Measurements from ENCODE around the gene CDX1. TPM values are rescaled to one million over a fixed set of nuclear protein-coding genes. Genes with fewer than 3 reads are reported as not detected.

The CDX1 gene
- total RNA-seq, 1 donor from 2014 or later: 0.43 TPM

DNA sequence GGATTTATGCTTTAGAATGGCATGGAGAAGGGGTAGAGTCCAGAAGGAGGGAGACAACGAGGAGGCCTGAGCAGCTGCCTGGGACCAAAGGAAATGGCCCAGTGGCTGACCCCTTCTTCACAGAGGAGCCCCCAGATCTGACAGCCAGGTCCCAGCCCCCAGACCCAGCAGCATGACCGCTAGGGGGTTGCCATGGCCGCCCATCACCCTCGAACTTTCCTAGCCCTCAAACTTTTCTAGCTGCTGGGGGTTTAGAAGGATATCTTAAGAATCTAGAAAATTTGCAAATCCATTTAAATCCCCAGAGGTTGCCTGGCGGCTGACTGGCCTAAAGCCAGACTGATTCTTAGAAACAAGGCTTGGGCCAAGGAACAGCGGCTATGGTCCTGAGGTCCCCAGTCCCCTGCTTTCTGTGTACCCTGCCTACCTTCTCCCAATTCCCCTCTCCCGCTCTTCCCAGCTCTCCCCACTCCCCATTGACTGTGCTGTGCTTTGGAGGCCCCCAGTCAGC is 11.9 kb upstream of the CDX1 start:
- Mint-ChIP-seq H3K4me1 (ENCODE audit: low read depth) (peaks cover 3% of the 10 kb centered on the region), H3K27ac (no peak overlapping the region), H3K4me3 (ENCODE audit: low read depth) (no peak overlapping the region), H3K36me3 (ENCODE audit: insufficient read depth) (no peaks in the 10 kb centered on the region), H3K27me3 (peaks cover 33% of the 10 kb centered on the region), H3K9me3 (ENCODE audit: low read depth) (no peaks in the 10 kb centered on the region)
- DNase-seq (ENCODE audit: low spot score, unreplicated experiment): no peak
- TF ChIP-seq, protein P1, sequence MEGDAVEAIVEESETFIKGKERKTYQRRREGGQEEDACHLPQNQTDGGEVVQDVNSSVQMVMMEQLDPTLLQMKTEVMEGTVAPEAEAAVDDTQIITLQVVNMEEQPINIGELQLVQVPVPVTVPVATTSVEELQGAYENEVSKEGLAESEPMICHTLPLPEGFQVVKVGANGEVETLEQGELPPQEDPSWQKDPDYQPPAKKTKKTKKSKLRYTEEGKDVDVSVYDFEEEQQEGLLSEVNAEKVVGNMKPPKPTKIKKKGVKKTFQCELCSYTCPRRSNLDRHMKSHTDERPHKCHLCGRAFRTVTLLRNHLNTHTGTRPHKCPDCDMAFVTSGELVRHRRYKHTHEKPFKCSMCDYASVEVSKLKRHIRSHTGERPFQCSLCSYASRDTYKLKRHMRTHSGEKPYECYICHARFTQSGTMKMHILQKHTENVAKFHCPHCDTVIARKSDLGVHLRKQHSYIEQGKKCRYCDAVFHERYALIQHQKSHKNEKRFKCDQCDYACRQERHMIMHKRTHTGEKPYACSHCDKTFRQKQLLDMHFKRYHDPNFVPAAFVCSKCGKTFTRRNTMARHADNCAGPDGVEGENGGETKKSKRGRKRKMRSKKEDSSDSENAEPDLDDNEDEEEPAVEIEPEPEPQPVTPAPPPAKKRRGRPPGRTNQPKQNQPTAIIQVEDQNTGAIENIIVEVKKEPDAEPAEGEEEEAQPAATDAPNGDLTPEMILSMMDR (IDR thresholded peaks at IDR 0.05; ENCODE audit: unreplicated experiment): no peak

DNA sequence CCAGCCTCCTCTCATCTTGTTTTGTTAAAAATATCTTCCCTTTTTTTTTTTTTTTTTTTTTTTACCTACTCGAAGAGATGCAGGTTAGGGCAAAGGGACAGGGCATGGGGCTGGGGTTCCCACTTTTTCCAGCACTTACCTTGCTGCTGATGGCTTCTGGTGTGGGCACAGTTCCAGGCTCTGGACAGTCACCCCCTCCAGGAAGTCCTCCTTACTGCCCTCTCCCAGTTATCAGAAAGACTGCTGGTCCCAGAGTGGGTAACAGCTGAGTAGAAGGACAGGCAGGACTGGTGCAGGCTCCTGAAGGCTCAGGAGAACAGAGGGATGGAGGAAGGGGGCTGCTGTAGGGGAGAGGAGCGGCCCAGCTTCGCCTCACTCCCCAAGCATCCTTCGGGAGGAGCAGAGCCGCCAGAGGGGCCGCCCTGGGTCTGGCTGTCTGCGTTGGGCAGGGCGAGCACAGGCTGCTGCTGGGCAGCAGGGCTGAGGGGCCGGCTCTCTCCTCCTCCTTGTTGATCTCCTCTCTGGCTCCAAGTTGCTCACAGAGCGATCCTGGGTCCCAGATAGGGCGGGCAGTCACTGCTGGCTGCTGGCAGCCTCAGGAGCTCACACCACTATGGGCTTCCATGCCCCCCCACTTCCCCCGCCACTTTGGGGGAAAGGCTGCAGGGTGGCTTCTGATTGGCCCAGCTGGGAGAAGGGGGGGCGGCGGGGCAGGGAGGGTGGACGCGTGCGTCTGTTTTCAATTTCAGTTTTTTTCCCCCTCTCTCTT is 11.1 kb upstream of the CDX1 start, which contains the start of gene PDGFRB:
TSS of gene PDGFRB (minus strand) at position 588 of the 769 bp plus-strand sequence. CDS start 18,798 bp downstream, outside the sequence.
- H3K36me3 Mint-ChIP-seq (ENCODE audit: insufficient read depth): no peaks in the 10 kb centered on the region
- TF ChIP-seq, protein P1 (IDR thresholded peaks at IDR 0.05; ENCODE audit: unreplicated experiment): no peak
- H3K9me3 Mint-ChIP-seq (ENCODE audit: low read depth): no peaks in the 10 kb centered on the region
- no peak for DNase-seq (ENCODE audit: low spot score, unreplicated experiment)
- peaks cover 3% of the 10 kb centered on the region for H3K4me1 Mint-ChIP-seq (ENCODE audit: low read depth)
- H3K27ac Mint-ChIP-seq: no peak within 1 kb of the TSS
- H3K4me3 Mint-ChIP-seq (ENCODE audit: low read depth): no peak within 1 kb of the TSS
- peaks cover 33% of the 10 kb centered on the region for H3K27me3 Mint-ChIP-seq

DNA sequence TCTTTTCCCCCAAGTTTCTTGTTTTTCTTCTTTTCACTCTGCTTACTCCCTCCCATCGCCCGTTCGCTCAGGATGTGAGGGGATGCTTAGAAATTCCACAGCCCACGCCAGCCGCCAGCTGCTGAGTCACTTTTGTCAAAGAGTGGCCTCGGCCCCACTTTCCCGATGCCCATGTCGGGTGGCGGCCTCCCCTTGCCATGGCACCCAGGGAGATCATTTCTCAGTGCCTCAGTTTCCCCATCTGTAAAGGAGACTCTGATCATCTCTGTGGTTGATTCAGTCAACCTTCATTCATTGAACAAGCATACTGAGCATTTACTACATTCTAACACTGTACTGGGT is 10.6 kb upstream of the CDX1 start:
- H3K4me1 Mint-ChIP-seq (ENCODE audit: low read depth): peaks cover 5% of the 10 kb centered on the region
- no peak overlapping the region for H3K27ac Mint-ChIP-seq
- TF ChIP-seq, protein P1 (IDR thresholded peaks at IDR 0.05; ENCODE audit: unreplicated experiment): no peak
- H3K27me3 Mint-ChIP-seq: peaks cover 35% of the 10 kb centered on the region
- no peaks in the 10 kb centered on the region for H3K36me3 Mint-ChIP-seq (ENCODE audit: insufficient read depth)
- H3K9me3 Mint-ChIP-seq (ENCODE audit: low read depth): no peaks in the 10 kb centered on the region
- no peak overlapping the region for H3K4me3 Mint-ChIP-seq (ENCODE audit: low read depth)
- no peak for DNase-seq (ENCODE audit: low spot score, unreplicated experiment)

DNA sequence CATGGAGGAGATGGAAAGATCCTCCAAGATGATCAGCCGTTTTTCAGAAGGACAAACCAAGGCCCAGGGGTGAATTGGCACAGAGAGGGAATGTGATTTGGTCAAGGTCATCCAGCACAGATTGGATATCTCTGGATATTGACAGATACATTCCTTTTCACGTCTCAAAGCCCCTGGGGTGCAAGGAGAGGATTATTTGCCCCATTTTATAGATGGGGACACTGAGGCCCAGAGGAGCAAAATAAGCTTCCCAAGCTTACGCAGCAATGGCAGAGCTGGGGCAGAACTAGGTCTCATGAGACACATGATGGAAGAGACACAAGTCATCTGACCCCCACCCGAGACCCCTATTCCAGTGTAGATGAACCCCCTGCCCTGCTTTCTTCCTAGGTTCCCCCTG is 10.0 kb upstream of the CDX1 start:
- TF ChIP-seq, protein P1 (IDR thresholded peaks at IDR 0.05; ENCODE audit: unreplicated experiment): no peak
- no peak for DNase-seq (ENCODE audit: low spot score, unreplicated experiment)
- Mint-ChIP-seq H3K27me3 (peaks cover 36% of the 10 kb centered on the region), H3K4me1 (ENCODE audit: low read depth) (peaks cover 6% of the 10 kb centered on the region), H3K4me3 (ENCODE audit: low read depth) (no peak overlapping the region), H3K36me3 (ENCODE audit: insufficient read depth) (no peaks in the 10 kb centered on the region), H3K27ac (no peak overlapping the region), H3K9me3 (ENCODE audit: low read depth) (no peaks in the 10 kb centered on the region)

DNA sequence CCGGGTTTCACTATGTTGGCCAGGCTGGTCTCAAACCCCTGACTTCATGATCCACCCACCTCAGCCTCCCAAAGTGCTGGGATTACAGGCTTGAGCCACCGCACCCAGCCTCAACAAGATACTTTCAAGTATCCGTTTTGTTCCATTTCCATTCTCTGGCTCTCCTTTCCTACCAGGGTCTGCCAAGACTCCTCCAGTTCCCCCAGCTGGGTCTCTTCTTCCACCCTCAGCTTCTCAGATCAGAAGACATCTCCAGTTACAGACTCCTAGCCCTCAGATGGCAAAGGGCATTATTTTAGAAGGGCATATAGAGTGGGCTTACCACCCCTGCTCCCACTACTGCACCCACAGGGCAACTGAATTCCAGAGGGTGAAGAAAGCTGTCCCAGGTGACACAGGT is 9.4 kb upstream of the CDX1 start:
- Mint-ChIP-seq H3K36me3 (ENCODE audit: insufficient read depth) (no peaks in the 10 kb centered on the region), H3K9me3 (ENCODE audit: low read depth) (no peaks in the 10 kb centered on the region), H3K4me1 (ENCODE audit: low read depth) (peaks cover 9% of the 10 kb centered on the region), H3K4me3 (ENCODE audit: low read depth) (no peak overlapping the region), H3K27me3 (peaks cover 36% of the 10 kb centered on the region), H3K27ac (no peak overlapping the region)
- no peak for DNase-seq (ENCODE audit: low spot score, unreplicated experiment)
- TF ChIP-seq, protein P1 (IDR thresholded peaks at IDR 0.05; ENCODE audit: unreplicated experiment): no peak

All from progenitor cell of endocrine pancreas (in vitro differentiated cells).